Measurements from ENCODE around the gene ZNF287.

Gene ZNF287

DNA sequence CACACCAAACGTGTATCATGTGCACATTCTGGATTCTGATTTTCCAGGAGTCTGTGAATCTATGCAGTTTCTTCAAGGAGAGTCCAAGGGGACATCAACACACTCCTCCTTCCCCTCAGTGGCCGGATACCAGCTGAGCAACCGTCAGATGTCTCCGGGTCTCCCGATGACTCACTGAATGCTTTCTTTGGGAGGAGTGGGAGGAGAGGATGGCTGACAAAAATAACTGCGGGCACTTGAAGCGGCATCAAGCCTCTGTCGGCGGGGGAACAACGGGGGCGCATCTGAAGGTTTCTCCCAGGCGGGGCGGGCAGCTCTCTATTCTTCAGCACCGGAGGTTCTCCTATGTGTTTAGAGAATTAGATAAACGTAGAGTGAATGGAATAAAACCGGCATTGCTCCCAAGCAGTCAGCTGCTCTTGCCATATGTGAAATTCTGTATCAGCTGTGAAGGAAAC is 52.4 kb downstream of the ZNF287 start:
- peak; percentile 76 for DNase-seq (ENCODE audit: low spot score)

- DNase-seq (ENCODE audit: low spot score), result no peak
Measured at GRCh38 chr17:16515933-16516332, 53.1 kb downstream of the ZNF287 start.

DNA sequence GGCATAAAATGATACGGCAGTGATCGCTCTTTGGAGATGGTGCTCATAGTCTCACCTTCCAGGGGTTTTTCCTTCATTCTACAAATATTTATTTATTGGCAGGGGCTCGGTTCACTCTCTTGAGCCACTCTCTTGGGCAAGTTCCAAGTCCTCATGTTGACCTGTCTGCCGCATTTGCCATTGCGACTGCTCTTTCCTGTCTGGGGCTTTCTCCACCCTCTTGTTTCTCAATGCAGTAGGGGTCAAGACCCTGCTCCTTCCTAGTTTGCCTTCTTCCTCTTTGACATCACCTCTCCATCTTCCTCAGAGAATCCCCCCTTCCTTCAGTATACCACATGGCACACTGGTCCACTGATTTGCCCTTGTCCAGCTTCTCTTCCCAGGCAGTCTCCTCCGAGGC is 55.1 kb downstream of the ZNF287 start:
- no peak for DNase-seq (ENCODE audit: low spot score)

GRCh38 chr17:16512011-16512410 is 57.0 kb downstream of the ZNF287 start:
- DNase-seq (ENCODE audit: low spot score), result no peak

DNA sequence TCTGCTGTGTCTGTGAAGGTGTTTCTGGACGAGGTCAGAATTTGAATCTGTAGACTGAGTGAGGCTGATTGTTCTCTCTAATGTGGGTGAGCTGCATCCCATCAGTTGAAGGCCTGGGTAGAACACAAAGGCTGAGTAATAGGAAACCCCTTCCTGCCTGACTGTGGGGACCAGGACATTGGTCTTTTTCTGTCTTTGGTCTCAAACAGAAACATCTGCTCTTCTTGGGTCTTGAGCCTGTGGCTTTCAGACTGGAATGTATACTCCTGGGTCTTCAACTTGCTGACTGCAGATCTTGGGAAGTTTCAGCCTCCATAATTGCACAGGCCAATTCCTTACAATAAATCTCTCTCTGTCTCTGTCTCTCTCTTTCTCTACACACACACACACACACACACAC is 57.4 kb downstream of the ZNF287 start:
- DNase-seq (ENCODE audit: low spot score), result no peak

- DNase-seq (ENCODE audit: low spot score), result no peak
Measured at GRCh38 chr17:16507918-16508533, 61.0 kb downstream of the ZNF287 start.

GRCh38 chr17:16506188-16506587 is 62.8 kb downstream of the ZNF287 start:
- DNase-seq (ENCODE audit: low spot score), result no peak

DNA sequence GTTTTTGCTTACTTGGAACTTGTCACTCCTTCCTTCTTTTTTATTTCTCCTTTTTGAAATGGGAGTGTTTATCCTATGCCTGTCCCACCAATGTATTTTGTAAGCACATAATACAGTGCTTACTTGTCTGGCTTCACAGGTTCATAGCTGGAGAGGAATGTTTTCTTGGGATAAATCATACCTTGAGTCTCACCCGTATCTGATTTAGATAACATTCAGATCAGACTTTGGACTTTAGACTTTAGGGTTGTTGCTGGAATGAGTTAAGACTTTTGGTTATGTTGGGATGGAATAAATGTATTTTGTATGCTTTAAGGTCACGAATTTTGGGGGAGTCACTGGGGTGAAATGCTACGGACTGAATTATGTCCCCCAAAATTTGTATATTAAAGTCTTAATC is 64.0 kb downstream of the ZNF287 start:
- no peak for DNase-seq (ENCODE audit: low spot score)
